ENCODE measurements around the gene AMN.

AMN gene

GRCh38 chr14:102918438-102918837 lies 4.0 kb upstream of the AMN start:
- Histone ChIP-seq H3F3A (ENCODE audit: control insufficient read depth, insufficient read depth) (no peaks in the 10 kb centered on the region; the same call in 1 of the 2 replicates), H3K36me3 (ENCODE audit: control insufficient read depth, low read length) (no peaks in the 10 kb centered on the region), H3K4me2 (ENCODE audit: low read length) (no peak overlapping the region), H3K27ac (ENCODE audit: low read depth, low read length) (no peak overlapping the region), H3K79me2 (ENCODE audit: control insufficient read depth, low read length) (no peaks in the 10 kb centered on the region), H3K27me3 (ENCODE audit: control insufficient read depth, low read length) (peaks cover 14% of the 10 kb centered on the region), H3K4me1 (ENCODE audit: control insufficient read depth, low read length) (peaks cover 54% of the 10 kb centered on the region), H3K9me2 (replicated peaks; ENCODE audit: control insufficient read depth, low read length) (no peaks in the 10 kb centered on the region), H3K9me3 (ENCODE audit: control insufficient read depth, insufficient read depth, low read length) (peaks cover 2% of the 10 kb centered on the region; the same call in 1 of the 2 replicates), H4K20me1 (ENCODE audit: control insufficient read depth, insufficient read depth, low read depth, low read length) (no peaks in the 10 kb centered on the region), H3K4me3 (ENCODE audit: low read length) (no peak overlapping the region)
- TF ChIP-seq CTCF (IDR thresholded peaks at IDR 0.05; ENCODE audit: low read depth, low read length, poor library complexity, severe bottlenecking) (no peak), EZH2phosphoT487 (IDR thresholded peaks at IDR 0.05; ENCODE audit: borderline replicate concordance, low read length) (no peak)

GRCh38 chr14:102920273-102920997 lies 2.0 kb upstream of the AMN start:
- TF ChIP-seq CTCF (IDR thresholded peaks at IDR 0.05; ENCODE audit: low read depth, low read length, poor library complexity, severe bottlenecking) = no peak
- no peak for TF ChIP-seq EZH2phosphoT487 (IDR thresholded peaks at IDR 0.05; ENCODE audit: borderline replicate concordance, low read length)
- no peak overlapping the region for H3K27ac ChIP-seq (ENCODE audit: low read depth, low read length)
- no peaks in the 10 kb centered on the region; the same call in 1 of the 2 replicates for H3F3A ChIP-seq (ENCODE audit: control insufficient read depth, insufficient read depth)
- no peaks in the 10 kb centered on the region for H3K36me3 ChIP-seq (ENCODE audit: control insufficient read depth, low read length)
- peaks cover 35% of the 10 kb centered on the region for H3K4me1 ChIP-seq (ENCODE audit: control insufficient read depth, low read length)
- no peaks in the 10 kb centered on the region for H3K79me2 ChIP-seq (ENCODE audit: control insufficient read depth, low read length)
- peaks cover 20% of the 10 kb centered on the region for H3K27me3 ChIP-seq (ENCODE audit: control insufficient read depth, low read length)
- no peak overlapping the region for H3K4me2 ChIP-seq (ENCODE audit: low read length)
- H4K20me1 ChIP-seq (ENCODE audit: control insufficient read depth, insufficient read depth, low read depth, low read length) = no peaks in the 10 kb centered on the region
- H3K9me2 ChIP-seq (replicated peaks; ENCODE audit: control insufficient read depth, low read length) = no peaks in the 10 kb centered on the region
- no peak overlapping the region for H3K4me3 ChIP-seq (ENCODE audit: low read length)
- H3K9me3 ChIP-seq (ENCODE audit: control insufficient read depth, insufficient read depth, low read length) = peaks cover 2% of the 10 kb centered on the region; the same call in 1 of the 2 replicates

GRCh38 chr14:102920998-102921304 lies 1.5 kb upstream of the AMN start:
- TF ChIP-seq EZH2phosphoT487 (IDR thresholded peaks at IDR 0.05; ENCODE audit: borderline replicate concordance, low read length) (no peak), CTCF (IDR thresholded peaks at IDR 0.05; ENCODE audit: low read depth, low read length, poor library complexity, severe bottlenecking) (no peak)
- Histone ChIP-seq H3F3A (ENCODE audit: control insufficient read depth, insufficient read depth) (no peaks in the 10 kb centered on the region; the same call in 1 of the 2 replicates), H4K20me1 (ENCODE audit: control insufficient read depth, insufficient read depth, low read depth, low read length) (no peaks in the 10 kb centered on the region), H3K9me2 (replicated peaks; ENCODE audit: control insufficient read depth, low read length) (no peaks in the 10 kb centered on the region), H3K27ac (ENCODE audit: low read depth, low read length) (no peak overlapping the region), H3K4me2 (ENCODE audit: low read length) (no peak overlapping the region), H3K27me3 (ENCODE audit: control insufficient read depth, low read length) (peaks cover 20% of the 10 kb centered on the region), H3K4me1 (ENCODE audit: control insufficient read depth, low read length) (peaks cover 29% of the 10 kb centered on the region), H3K4me3 (ENCODE audit: low read length) (no peak overlapping the region), H3K36me3 (ENCODE audit: control insufficient read depth, low read length) (no peaks in the 10 kb centered on the region), H3K79me2 (ENCODE audit: control insufficient read depth, low read length) (no peaks in the 10 kb centered on the region), H3K9me3 (ENCODE audit: control insufficient read depth, insufficient read depth, low read length) (peaks cover 2% of the 10 kb centered on the region; the same call in 1 of the 2 replicates)

All from DOHH2 (cell line).